CD4-positive, alpha-beta T cell (primary cell): ENCODE data around the gene DBNDD1. TPM values are rescaled to one million over a fixed set of nuclear protein-coding genes. Genes with fewer than 3 reads are reported as not detected.
A peak's percentile ranks its signal among the peaks of the same experiment; 100 is the strongest.

Experiments used
- ATAC-seq: fragments of 200-7000 bp; cut with Tn5 transposase; one replicate; pipeline ENCODE4 v1.10.0; 2022; ENCODE audit warnings: mild to moderate bottlenecking; ENCODE audit not compliant: poor library complexity
- CTCF ChIA-PET: fragments of 350-600 bp; sonication (Branson Sonifier 250); formaldehyde crosslinking; loops from one replicate; lab custom pipeline; 2021; ENCODE audit warnings: antibody characterized with exemption, inconsistent platforms; lab: Charles Lee
- POLR2A ChIA-PET: fragments of 350-600 bp; sonication (Branson Sonifier 250); formaldehyde crosslinking; loops from one replicate; lab custom pipeline; 2021; ENCODE audit warnings: antibody characterized with exemption, inconsistent platforms; lab: Charles Lee
- DNase-seq, 14 experiments: peaks; one replicate each; pipeline ENCODE4 v3.0.0-alpha.2; 2013 to 2020; ENCODE audit warnings: mixed read lengths in 2 of 14
- H3K27ac ChIP-seq, 2 donors: one replicate each; pipeline versions ENCODE4 v1.5.1 to v1.7.0; 2013; ENCODE audit warnings: low read length in 2 of 2, low read depth in 1 of 2, mild to moderate bottlenecking in 1 of 2
- H3K27me3 ChIP-seq, 2 experiments: 1 replicate in 1 of 2; 2 replicates in 1 of 2; pipeline versions ENCODE4 v1.6.1 to v1.7.0; 2013; ENCODE audit warnings: low read length in 2 of 2, control low read depth in 1 of 2, mild to moderate bottlenecking in 1 of 2, moderate library complexity in 1 of 2; ENCODE audit not compliant: insufficient read depth in 2 of 2, control insufficient read depth in 1 of 2
- H3K36me3 ChIP-seq: one replicate; pipeline ENCODE4 v1.6.1; 2013; ENCODE audit warnings: low read length, control low read depth; ENCODE audit not compliant: insufficient read depth
- H3K4me1 ChIP-seq: one replicate; pipeline ENCODE4 v1.6.1; 2013; ENCODE audit warnings: low read length, control low read depth; ENCODE audit not compliant: insufficient read depth
- H3K4me3 ChIP-seq: one replicate; pipeline ENCODE4 v1.5.1; 2013; ENCODE audit warnings: mild to moderate bottlenecking, low read length, moderate library complexity
- H3K9me3 ChIP-seq, 2 experiments: 1 replicate in 1 of 2; 2 replicates in 1 of 2; pipeline versions ENCODE4 v1.6.1 to v1.7.0; 2013; ENCODE audit warnings: low read length in 2 of 2, mild to moderate bottlenecking in 2 of 2, control low read depth in 1 of 2, moderate library complexity in 1 of 2; ENCODE audit not compliant: control insufficient read depth in 1 of 2, insufficient read depth in 1 of 2
- H3K27ac Mint-ChIP-seq: one replicate; pipeline ENCODE4 v1.8.0; 2020; ENCODE audit warnings: mixed read lengths
- H3K27me3 Mint-ChIP-seq: one replicate; pipeline ENCODE4 v1.8.0; 2021; ENCODE audit warnings: mixed read lengths
- H3K36me3 Mint-ChIP-seq: one replicate; pipeline ENCODE4 v1.8.0; 2021; ENCODE audit warnings: low read depth, mixed read lengths
- H3K4me1 Mint-ChIP-seq: one replicate; pipeline ENCODE4 v1.8.0; 2021; ENCODE audit warnings: low read depth, mixed read lengths
- H3K4me3 Mint-ChIP-seq: one replicate; pipeline ENCODE4 v1.8.0; 2020; ENCODE audit warnings: mild to moderate bottlenecking, mixed read lengths
- H3K9me3 Mint-ChIP-seq: one replicate; pipeline ENCODE4 v1.8.0; 2020; ENCODE audit warnings: mixed read lengths
- CTCF ChIP-seq: fragments of 200-600 bp; IDR thresholded peaks from one replicate; pipeline ENCODE4 v1.8.0; 2022; ENCODE audit warnings: antibody characterized with exemption, mild to moderate bottlenecking
- intact Hi-C, 2 experiments: fragments of 100-400 bp; cut with DNase I in 1 of 2; cut with micrococcal nuclease in 1 of 2; formaldehyde crosslinking; loops; one replicate each; pipeline versions ENCODE4 v1.15.1 to v1.9.0; 2023 to 2025; cut with DNase I, micrococcal nuclease
- total RNA-seq, 174 experiments: library from RNA in 2 of 174; stranded (reverse) in 2 of 174; gene quantifications; one replicate each; pipeline ENCODE4 v1.2.3 and lab custom pipeline; 2021 to 2026

DBNDD1 gene
- total RNA-seq, 2 experiments from 2014 or later, result 2.6 to 2.8 TPM

- Mint-ChIP-seq H3K27ac (no peak overlapping the region), H3K9me3 (no peaks in the 10 kb centered on the region), H3K27me3 (no peaks in the 10 kb centered on the region), H3K36me3 (no peaks in the 10 kb centered on the region), H3K4me3 (no peak overlapping the region), H3K4me1 (no peaks in the 10 kb centered on the region)
- no peak overlapping the region for H3K4me3 ChIP-seq
- H3K4me1 ChIP-seq, result peaks cover 3% of the 10 kb centered on the region
- TF ChIP-seq CTCF, result no peak
- intact Hi-C loops, result no loop called here
- no peaks in the 10 kb centered on the region for H3K9me3 ChIP-seq
- no peak overlapping the region for H3K27ac ChIP-seq
- ChIA-PET CTCF (no interaction called here), POLR2A (no interaction called here)
- H3K27me3 ChIP-seq, result no peaks in the 10 kb centered on the region
- DNase-seq (no peak), ATAC-seq (no peak)
- peaks cover 19% of the 10 kb centered on the region for H3K36me3 ChIP-seq
Observed at GRCh38 chr16:90001761-90002503, 17.3 kb downstream of the DBNDD1 start.

- CTCF ChIA-PET, result no interaction called here
- no peak overlapping the region for H3K27ac ChIP-seq
- DNase-seq (no peak), ATAC-seq (no peak)
- peaks cover 27% of the 10 kb centered on the region for H3K36me3 ChIP-seq
- H3K27me3 ChIP-seq, result no peaks in the 10 kb centered on the region
- peak overlapping the region; percentile 42 for H3K27ac Mint-ChIP-seq
- H3K4me1 Mint-ChIP-seq, result no peaks in the 10 kb centered on the region
- no peaks in the 10 kb centered on the region for H3K9me3 Mint-ChIP-seq
- POLR2A ChIA-PET, result no interaction called here
- intact Hi-C loops, result no loop called here
- no peaks in the 10 kb centered on the region for H3K27me3 Mint-ChIP-seq
- H3K4me1 ChIP-seq, result peaks cover 3% of the 10 kb centered on the region
- H3K36me3 Mint-ChIP-seq, result peaks cover 9% of the 10 kb centered on the region
- no peak overlapping the region for H3K4me3 ChIP-seq
- H3K9me3 ChIP-seq, result no peaks in the 10 kb centered on the region
- no peak for TF ChIP-seq CTCF
- no peak overlapping the region for H3K4me3 Mint-ChIP-seq
Observed at GRCh38 chr16:90000733-90001427, 18.4 kb downstream of the DBNDD1 start.

DNA sequence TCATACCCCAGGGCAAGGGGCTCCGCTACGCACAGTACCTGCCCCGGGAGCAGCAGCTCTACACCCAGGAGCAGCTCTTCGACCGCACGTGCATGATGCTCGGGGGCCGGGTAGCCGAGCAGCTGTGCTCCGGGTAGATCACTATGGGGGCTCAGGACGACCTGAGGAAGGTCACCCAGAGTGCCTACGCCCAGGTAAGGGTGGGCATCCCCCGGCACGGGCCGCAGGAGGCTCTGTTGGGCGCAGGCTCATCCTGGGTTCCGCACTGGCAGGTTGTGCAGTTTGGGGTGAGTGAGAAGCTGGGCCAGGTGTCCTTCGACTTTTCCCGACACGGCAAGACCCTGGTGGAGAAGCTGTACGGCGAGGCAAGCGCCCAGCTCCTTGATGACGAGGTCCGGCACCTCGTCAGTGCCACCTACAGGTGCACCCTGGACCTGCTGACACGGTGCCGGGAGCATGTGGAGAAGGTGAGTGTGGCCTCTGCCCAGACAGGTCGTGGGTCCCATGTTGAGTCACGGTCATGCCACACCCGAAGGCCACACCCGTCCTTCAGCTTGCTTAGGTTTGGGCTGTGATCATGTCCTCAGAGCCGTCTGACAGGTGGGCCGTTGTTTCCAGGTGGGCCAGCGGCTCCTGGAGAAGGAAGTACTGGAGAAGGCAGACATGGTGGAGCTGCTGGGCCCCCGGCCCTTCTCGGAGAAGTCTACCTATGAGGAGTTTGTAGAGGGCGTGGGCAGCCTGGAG, 19.3 kb downstream of the DBNDD1 start:
- H3K4me3 ChIP-seq, result no peak overlapping the region
- Mint-ChIP-seq H3K4me3 (no peak overlapping the region), H3K9me3 (no peaks in the 10 kb centered on the region), H3K27me3 (no peaks in the 10 kb centered on the region), H3K27ac (peak overlapping the region; percentile 42), H3K36me3 (peaks cover 18% of the 10 kb centered on the region), H3K4me1 (no peaks in the 10 kb centered on the region)
- peaks cover 0 to 8% of the 10 kb centered on the region in 2 experiments for H3K9me3 ChIP-seq
- DNase-seq, result no peak
- no peaks in the 10 kb centered on the region for H3K27me3 ChIP-seq
- ChIA-PET CTCF (no interaction called here), POLR2A (no interaction called here)
- ATAC-seq, result no peak
- no peak for TF ChIP-seq CTCF
- no peak overlapping the region for H3K27ac ChIP-seq
- peaks cover 3% of the 10 kb centered on the region for H3K4me1 ChIP-seq
- intact Hi-C loops, result no loop called here
- H3K36me3 ChIP-seq, result peaks cover 30% of the 10 kb centered on the region
